A172 (cell line): ENCODE results near the gene AOC3. TPM values are rescaled to one million over a fixed set of nuclear protein-coding genes. Genes with fewer than 3 reads are reported as not detected.
A peak's percentile ranks its signal among the peaks of the same experiment; 100 is the strongest.

ENCODE experiments used
- DNase-seq: peaks from one replicate; pipeline ENCODE4 v3.0.0-alpha.2; 2015; ENCODE audit warnings: low spot score
- total RNA-seq: library from RNA; depleted of rRNA; stranded (reverse); fragments of >200 nt; shearing (Covaris generic); gene quantifications from 2 replicates; pipeline ENCODE4 v1.2.3, GENCODE V29; 2014; rRNA removed

The AOC3 gene
- 0.09 and 0.41 TPM in 2 replicates for total RNA-seq

GRCh38 chr17:42850954-42851353 lies at the start of gene AOC3:
TSS of gene AOC3 (plus strand) at chr17:42851199. CDS start at chr17:42851344, 145 bp downstream.
- no peak for DNase-seq

GRCh38 chr17:42803074-42803883 lies 47.7 kb upstream of the AOC3 start:
- DNase-seq: peak; percentile 46

- DNase-seq: no peak
Measured at GRCh38 chr17:42804918-42805367, 46.1 kb upstream of the AOC3 start.

GRCh38 chr17:42806249-42806648 lies 44.8 kb upstream of the AOC3 start:
- no peak for DNase-seq

GRCh38 chr17:42809250-42809649 lies 41.7 kb upstream of the AOC3 start:
- DNase-seq: peak; percentile 66

GRCh38 chr17:42814633-42815399 lies 36.2 kb upstream of the AOC3 start:
- peak; percentile 96 for DNase-seq

GRCh38 chr17:42817866-42818265 lies 33.1 kb upstream of the AOC3 start:
- DNase-seq: no peak

- DNase-seq: no peak
Measured at GRCh38 chr17:42818379-42818778, 32.6 kb upstream of the AOC3 start.

GRCh38 chr17:42819939-42820535 lies 31.0 kb upstream of the AOC3 start:
- DNase-seq: peak; percentile 51

GRCh38 chr17:42821176-42821575 lies 29.8 kb upstream of the AOC3 start:
- DNase-seq: no peak

- no peak for DNase-seq
Measured at GRCh38 chr17:42827472-42827871, 23.5 kb upstream of the AOC3 start.

GRCh38 chr17:42830971-42831370 lies 20.0 kb upstream of the AOC3 start:
- no peak for DNase-seq

- no peak for DNase-seq
Measured at GRCh38 chr17:42832213-42832933, 18.6 kb upstream of the AOC3 start.

- peak; percentile 75 for DNase-seq
Measured at GRCh38 chr17:42832934-42833766, 17.8 kb upstream of the AOC3 start, which contains the start of gene PSME3. TSS of gene PSME3 (plus strand) at chr17:42833397. CDS start at chr17:42833632, 235 bp downstream.

- DNase-seq: no peak
Measured at GRCh38 chr17:42833767-42834422, 17.1 kb upstream of the AOC3 start.

- no peak for DNase-seq
Measured at GRCh38 chr17:42835732-42836131, 15.3 kb upstream of the AOC3 start.

- DNase-seq: no peak
Measured at GRCh38 chr17:42841975-42842685, 8.9 kb upstream of the AOC3 start.

GRCh38 chr17:42843358-42843934 lies 7.6 kb upstream of the AOC3 start:
- DNase-seq: peak; percentile 66

- no peak for DNase-seq
Measured at GRCh38 chr17:42844271-42844670, 6.7 kb upstream of the AOC3 start, which contains the start of gene AOC2. TSS of gene AOC2 (plus strand) at chr17:42844580. CDS start at chr17:42844627, 47 bp downstream.
